Dedifferentiated amniotic fluid mesenchymal stem cell (primary cell): Measurements from ENCODE around the gene MAN1C1.

Experiments
- DNase-seq: peaks from one replicate; pipeline ENCODE4 v3.0.0-alpha.2; 2016; ENCODE audit errors: extremely low spot score

Gene MAN1C1

GRCh38 chr1:25614501-25615171, 2.0 kb upstream of the MAN1C1 start:
- DNase-seq: no peak

GRCh38 chr1:25615172-25615541, 1.4 kb upstream of the MAN1C1 start:
- DNase-seq: no peak

- no peak for DNase-seq
Measured at GRCh38 chr1:25615563-25616094, 962 bp upstream of the MAN1C1 start.

- no peak for DNase-seq
Measured at GRCh38 chr1:25616987-25617624, 515 bp downstream of the MAN1C1 start.

GRCh38 chr1:25617625-25618432, 1.2 kb downstream of the MAN1C1 start:
- DNase-seq: no peak

- DNase-seq: no peak
Measured at GRCh38 chr1:25618433-25618808, 1.8 kb downstream of the MAN1C1 start.

GRCh38 chr1:25619101-25619890, 2.7 kb downstream of the MAN1C1 start:
- DNase-seq: no peak

- no peak for DNase-seq
Measured at GRCh38 chr1:25620211-25620610, 3.6 kb downstream of the MAN1C1 start.

GRCh38 chr1:25620701-25621350, 4.2 kb downstream of the MAN1C1 start:
- no peak for DNase-seq

- no peak for DNase-seq
Measured at GRCh38 chr1:25621876-25622275, 5.3 kb downstream of the MAN1C1 start.

- no peak for DNase-seq
Measured at GRCh38 chr1:25622531-25622930, 5.9 kb downstream of the MAN1C1 start.

GRCh38 chr1:25623007-25623406, 6.4 kb downstream of the MAN1C1 start:
- no peak for DNase-seq

GRCh38 chr1:25623731-25624130, 7.1 kb downstream of the MAN1C1 start:
- DNase-seq: no peak

- DNase-seq: no peak
Measured at GRCh38 chr1:25624156-25624555, 7.6 kb downstream of the MAN1C1 start.

- no peak for DNase-seq
Measured at GRCh38 chr1:25624604-25625003, 8.0 kb downstream of the MAN1C1 start.

GRCh38 chr1:25626018-25626417, 9.4 kb downstream of the MAN1C1 start:
- DNase-seq: no peak

- DNase-seq: no peak
Measured at GRCh38 chr1:25628741-25629421, 12.3 kb downstream of the MAN1C1 start.

GRCh38 chr1:25629836-25630235, 13.2 kb downstream of the MAN1C1 start:
- no peak for DNase-seq

- DNase-seq: no peak
Measured at GRCh38 chr1:25631750-25632485, 15.3 kb downstream of the MAN1C1 start.

- no peak for DNase-seq
Measured at GRCh38 chr1:25634066-25634465, 17.5 kb downstream of the MAN1C1 start.
